KMS-11 (cell line): Measurements from ENCODE around the gene PTP4A2.

Experiments
- H2AFZ ChIP-seq: fragments of 200-600 bp; sonication (generic); 2 replicates; pipeline ENCODE4 v1.6.1; 2016; ENCODE audit warnings: antibody characterized with exemption, mixed run types, low read depth
- H3K27ac ChIP-seq: fragments of 200-600 bp; sonication (generic); 2 replicates; pipeline ENCODE4 v1.6.1; 2016; ENCODE audit warnings: mild to moderate bottlenecking, mixed run types
- H3K27me3 ChIP-seq: fragments of 200-600 bp; sonication (generic); 2 replicates; pipeline ENCODE4 v1.6.1; 2017; ENCODE audit warnings: mild to moderate bottlenecking, low read depth, mixed run types, moderate library complexity; ENCODE audit not compliant: insufficient read depth
- H3K36me3 ChIP-seq: fragments of 200-600 bp; sonication (generic); 2 replicates; pipeline ENCODE4 v1.6.1; 2017; ENCODE audit warnings: mild to moderate bottlenecking, mixed run types; ENCODE audit not compliant: insufficient read depth
- H3K4me1 ChIP-seq: fragments of 200-600 bp; sonication (generic); 2 replicates; pipeline ENCODE4 v1.6.1; 2016; ENCODE audit warnings: mild to moderate bottlenecking, low read depth, mixed run types; ENCODE audit not compliant: poor library complexity, severe bottlenecking
- H3K4me2 ChIP-seq: fragments of 200-600 bp; sonication (generic); 2 replicates; pipeline ENCODE4 v1.7.0; 2016; ENCODE audit warnings: mild to moderate bottlenecking, mixed run types
- H3K4me3 ChIP-seq: fragments of 200-600 bp; sonication (generic); IDR thresholded peaks from 2 replicates; pipeline ENCODE4 v1.6.1; 2017; ENCODE audit warnings: low read depth, low read length, mixed read lengths; ENCODE audit not compliant: insufficient read depth
- H3K79me2 ChIP-seq: fragments of 200-600 bp; sonication (generic); 2 replicates; pipeline ENCODE4 v1.6.1; 2016; ENCODE audit warnings: low read depth, mixed run types; ENCODE audit not compliant: insufficient read depth
- H3K9ac ChIP-seq: fragments of 200-600 bp; sonication (generic); 2 replicates; pipeline ENCODE4 v1.6.1; 2016; ENCODE audit warnings: mild to moderate bottlenecking, mixed run types
- H4K20me1 ChIP-seq: fragments of 200-600 bp; sonication (generic); 2 replicates; pipeline ENCODE4 v1.6.1; 2016; ENCODE audit warnings: mild to moderate bottlenecking, mixed run types; ENCODE audit not compliant: insufficient read depth
- CTCF ChIP-seq: fragments of 200-600 bp; sonication (generic); conservative IDR thresholded peaks from 2 replicates; pipeline ENCODE4 v1.6.1; 2017; ENCODE audit warnings: low read depth, mild to moderate bottlenecking, antibody characterized with exemption, low read length, moderate library complexity, mixed read lengths

PTP4A2 gene

DNA sequence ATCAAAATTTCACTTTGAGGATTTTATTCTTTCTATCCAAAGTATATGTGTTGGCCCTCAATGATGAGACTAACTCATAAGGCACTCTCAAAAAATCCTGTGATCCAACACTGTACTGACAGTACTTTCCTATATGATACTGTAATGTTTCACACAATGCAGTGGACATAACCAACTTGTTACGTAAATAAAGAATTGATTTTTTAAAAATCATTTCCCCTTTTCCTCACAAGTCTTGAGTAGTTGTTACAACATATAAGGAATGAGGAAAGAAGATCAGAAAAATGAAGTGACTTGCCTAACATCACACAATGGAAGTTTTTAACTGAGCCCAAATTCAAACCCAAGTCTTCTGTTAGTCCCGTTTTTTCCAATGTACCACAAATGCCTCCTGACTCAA lies 17.2 kb downstream of the PTP4A2 start:
- no peak overlapping the region for H2AFZ ChIP-seq
- H3K79me2 ChIP-seq = peaks cover 92% of the 10 kb centered on the region
- no peaks in the 10 kb centered on the region for H3K27me3 ChIP-seq
- H3K9ac ChIP-seq = no peak overlapping the region
- H3K36me3 ChIP-seq = 0 out of 2 replicates have a peak, but pooled peaks cover 3% of the 10 kb centered on the region
- no peak overlapping the region for H3K4me3 ChIP-seq
- peaks cover 28% of the 10 kb centered on the region for H3K4me1 ChIP-seq
- H3K27ac ChIP-seq = no peak overlapping the region
- H3K4me2 ChIP-seq = no peak overlapping the region
- no peak for TF ChIP-seq CTCF
- peaks cover 48% of the 10 kb centered on the region for H4K20me1 ChIP-seq

DNA sequence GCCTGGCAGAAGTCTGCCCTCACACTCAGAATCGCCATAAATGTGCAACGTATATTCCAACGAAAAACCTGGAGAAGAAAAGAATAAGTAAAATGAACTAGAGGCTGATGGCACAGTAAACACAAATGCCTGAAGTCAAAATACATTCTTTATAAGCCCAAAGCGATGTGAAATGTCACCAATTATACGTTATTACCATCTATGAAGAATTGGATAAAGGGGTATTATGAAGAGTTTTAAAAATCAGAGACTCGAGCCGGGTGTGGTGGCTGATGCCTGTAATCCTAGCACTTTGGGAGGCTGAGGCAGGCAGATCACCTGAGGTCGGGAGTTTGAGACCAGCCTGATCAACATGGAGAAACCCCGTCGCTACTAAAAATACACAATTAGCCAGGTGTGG lies 18.6 kb downstream of the PTP4A2 start:
- H3K27me3 ChIP-seq = no peaks in the 10 kb centered on the region
- no peak overlapping the region for H2AFZ ChIP-seq
- peaks cover 37% of the 10 kb centered on the region for H4K20me1 ChIP-seq
- peaks cover 31% of the 10 kb centered on the region for H3K4me1 ChIP-seq
- TF ChIP-seq CTCF = no peak
- H3K36me3 ChIP-seq = 0 out of 2 replicates have a peak, but pooled peaks cover 3% of the 10 kb centered on the region
- no peak overlapping the region for H3K9ac ChIP-seq
- H3K79me2 ChIP-seq = peaks cover 85% of the 10 kb centered on the region
- no peak overlapping the region for H3K4me3 ChIP-seq
- no peak overlapping the region for H3K4me2 ChIP-seq
- no peak overlapping the region for H3K27ac ChIP-seq

GRCh38 chr1:31915438-31915837 lies 22.7 kb downstream of the PTP4A2 start:
- Histone ChIP-seq H3K9ac (no peak overlapping the region), H3K4me1 (peaks cover 40% of the 10 kb centered on the region), H3K27ac (no peak overlapping the region), H3K4me3 (no peak overlapping the region), H2AFZ (no peak overlapping the region), H4K20me1 (peaks cover 5% of the 10 kb centered on the region), H3K36me3 (peaks cover 3% of the 10 kb centered on the region; the same call in 1 of the 2 replicates), H3K79me2 (peaks cover 70% of the 10 kb centered on the region), H3K4me2 (no peak overlapping the region), H3K27me3 (no peaks in the 10 kb centered on the region)
- no peak for TF ChIP-seq CTCF

- Histone ChIP-seq H3K9ac (no peak overlapping the region), H4K20me1 (peaks cover 3% of the 10 kb centered on the region; the same call in 1 of the 2 replicates), H3K27ac (no peak overlapping the region), H3K79me2 (peaks cover 63% of the 10 kb centered on the region), H3K4me2 (no peak overlapping the region), H2AFZ (no peak overlapping the region), H3K27me3 (no peaks in the 10 kb centered on the region), H3K4me1 (peaks cover 40% of the 10 kb centered on the region), H3K4me3 (no peak overlapping the region), H3K36me3 (peaks cover 3% of the 10 kb centered on the region; the same call in 1 of the 2 replicates)
- TF ChIP-seq CTCF = no peak
These were observed 24.2 kb downstream of the PTP4A2 start for GRCh38 chr1:31913968-31914367.
